Measurements from ENCODE around the gene DNM1. TPM values are rescaled to one million over a fixed set of nuclear protein-coding genes. Genes with fewer than 3 reads are reported as not detected.

The DNM1 gene
- total and polyA plus RNA-seq, 2 of the 8 experiments (the other 6 are each of a cell fraction or from before 2014, with no cell fraction given): 34.3 to 62.7 TPM

GRCh38 chr9:128201441-128202369 is 1.5 kb upstream of the DNM1 start:
- no peak overlapping the region; a peak in 1 of 4 replicates for H3K4me2 ChIP-seq (ENCODE audit: insufficient read depth in 1 of 2, low read depth in 2 of 2, low read length in 2 of 2)
- ChIA-PET CTCF (ENCODE audit: partially characterized antibody) (interaction anchor here (0.7 to 1.6 kb wide), 11 partner anchors 9 to 25 kb away, joined by 3 to 6 read pairs (median 3); no protein-coding TSS in a partner anchor), POLR2A (ENCODE audit: partially characterized antibody) (interaction anchor here (0.6 to 2.6 kb wide), 6 partner anchors 11 to 938 kb away, joined by 3 to 13 read pairs (median 3); partner anchors contain the start of genes BBLN and CIZ1)
- no peak overlapping the region for H3K56ac ChIP-seq (replicated peaks; ENCODE audit: insufficient read length, low read depth, low read length)
- H3K23ac ChIP-seq (ENCODE audit: insufficient read length): no peak overlapping the region
- H2BK120ac ChIP-seq (replicated peaks; ENCODE audit: low read depth, low read length): no peak overlapping the region
- H3K27me3 ChIP-seq (replicated peaks in 1 of 4; ENCODE audit: control insufficient read depth in 3 of 4, extremely low read depth in 1 of 4, insufficient read depth in 3 of 4, low read length in 3 of 4): no peaks in the 10 kb centered on the region
- peaks cover 0 to 3% of the 10 kb centered on the region in 2 experiments; a peak in 1 of 4 replicates for H3K79me2 ChIP-seq (ENCODE audit: control insufficient read depth in 1 of 2, insufficient read depth in 2 of 2, low read length in 2 of 2)
- no peaks in the 10 kb centered on the region for H3K9me3 ChIP-seq (ENCODE audit: insufficient read depth in 2 of 2, low read depth in 1 of 2, low read length in 1 of 2)
- H3K23me2 ChIP-seq (ENCODE audit: low read depth, low read length): peaks cover 6% of the 10 kb centered on the region; the same call in 1 of the 2 replicates
- H2AFZ ChIP-seq (ENCODE audit: low read length): no peak overlapping the region
- H2BK15ac ChIP-seq (ENCODE audit: low read length): 0 out of 2 replicates have a peak overlapping the region, but pooled peaks have one; percentile 21
- no peak overlapping the region for H2BK20ac ChIP-seq (ENCODE audit: low read length)
- no peaks in the 10 kb centered on the region for H3K36me3 ChIP-seq (ENCODE audit: control insufficient read depth in 2 of 4, insufficient read depth in 4 of 4, low read length in 3 of 4)
- H4K8ac ChIP-seq (ENCODE audit: extremely low read depth, insufficient read depth, low read length): no peak overlapping the region; the same call in 1 of the 2 replicates
- H3K79me1 ChIP-seq (ENCODE audit: low read depth, low read length): no peaks in the 10 kb centered on the region; the same call in 1 of the 2 replicates
- FAIRE-seq: no peak
- H4K91ac ChIP-seq (replicated peaks; ENCODE audit: insufficient read length, low read length): no peak overlapping the region
- no peak for DNase-seq (ENCODE audit: low read depth in 1 of 2, low spot score in 2 of 2)
- peak overlapping the region; percentile 32 for H3K4ac ChIP-seq (replicated peaks; ENCODE audit: insufficient read length, low read depth, low read length)
- H3K14ac ChIP-seq (ENCODE audit: insufficient read length): no peak overlapping the region
- H4K5ac ChIP-seq (ENCODE audit: insufficient read length, low read depth, low read length): no peak overlapping the region
- H3K27ac ChIP-seq (ENCODE audit: low read depth, low read length): no peak overlapping the region
- H3K4me1 ChIP-seq (replicated peaks in 1 of 4; ENCODE audit: control insufficient read depth in 3 of 4, insufficient read depth in 4 of 4, low read length in 3 of 4): peaks cover 3 to 11% (median 9%) of the 10 kb centered on the region in 4 experiments; a peak in 6 of 7 replicates
- H2BK12ac ChIP-seq (ENCODE audit: low read depth, low read length): no peak overlapping the region; the same call in 1 of the 2 replicates
- 81% methylated on average over 13 of the region's 13 CpGs; no CpG with 5 or more reads in 1 of the 2 experiments for WGBS, 2 experiments (ENCODE audit: extremely low coverage in 1 of 2, insufficient coverage in 1 of 2, insufficient read length in 1 of 2, insufficient replicate concordance in 2 of 2, low coverage in 1 of 2, low lambda C conversion rate in 2 of 2, missing lambda C conversion rate in 1 of 2)
- H2BK5ac ChIP-seq (ENCODE audit: low read depth, low read length): 0 out of 2 replicates have a peak overlapping the region, but pooled peaks have one; percentile 31
- no peak overlapping the region for H3K9ac ChIP-seq (replicated peaks in 1 of 4; ENCODE audit: extremely low read depth in 1 of 4, low read depth in 3 of 4, low read length in 3 of 4)
- H2AK5ac ChIP-seq (ENCODE audit: low read depth, low read length): no peak overlapping the region
- H3K4me3 ChIP-seq (ENCODE audit: extremely low read depth in 1 of 4, insufficient read depth in 2 of 4, low read depth in 3 of 4, low read length in 4 of 4): no peak overlapping the region
- H3K18ac ChIP-seq (ENCODE audit: extremely low read depth, low read length): no peak overlapping the region
- peaks cover 0 to 2% of the 10 kb centered on the region in 2 experiments for H4K20me1 ChIP-seq (replicated peaks in 1 of 2; ENCODE audit: control insufficient read depth in 1 of 2, insufficient read depth in 2 of 2, low read length in 2 of 2)
- TF ChIP-seq TEAD4 (IDR thresholded peaks at IDR 0.05; ENCODE audit: low read depth, low read length): no peak
- TF ChIP-seq TBP (IDR thresholded peaks at IDR 0.05; ENCODE audit: low read depth, low read length): no peak
- TF ChIP-seq MAFK (IDR thresholded peaks at IDR 0.05; ENCODE audit: low read depth, low read length): no peak
- no peak for TF ChIP-seq CBX5 (IDR thresholded peaks at IDR 0.05; ENCODE audit: low read depth, low read length)
- no peak for TF ChIP-seq TAF1 (IDR thresholded peaks at IDR 0.05; ENCODE audit: low read depth, low read length)
- TF ChIP-seq CHD2 (IDR thresholded peaks at IDR 0.05; ENCODE audit: low read length): no peak
- TF ChIP-seq, protein P1, sequence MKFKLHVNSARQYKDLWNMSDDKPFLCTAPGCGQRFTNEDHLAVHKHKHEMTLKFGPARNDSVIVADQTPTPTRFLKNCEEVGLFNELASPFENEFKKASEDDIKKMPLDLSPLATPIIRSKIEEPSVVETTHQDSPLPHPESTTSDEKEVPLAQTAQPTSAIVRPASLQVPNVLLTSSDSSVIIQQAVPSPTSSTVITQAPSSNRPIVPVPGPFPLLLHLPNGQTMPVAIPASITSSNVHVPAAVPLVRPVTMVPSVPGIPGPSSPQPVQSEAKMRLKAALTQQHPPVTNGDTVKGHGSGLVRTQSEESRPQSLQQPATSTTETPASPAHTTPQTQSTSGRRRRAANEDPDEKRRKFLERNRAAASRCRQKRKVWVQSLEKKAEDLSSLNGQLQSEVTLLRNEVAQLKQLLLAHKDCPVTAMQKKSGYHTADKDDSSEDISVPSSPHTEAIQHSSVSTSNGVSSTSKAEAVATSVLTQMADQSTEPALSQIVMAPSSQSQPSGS (IDR thresholded peaks at IDR 0.05; ENCODE audit: low read length): no peak
- no peak for TF ChIP-seq GABPA (IDR thresholded peaks at IDR 0.05; ENCODE audit: borderline replicate concordance, insufficient read depth, low read length)
- TF ChIP-seq SIRT6 (IDR thresholded peaks at IDR 0.05; ENCODE audit: low read length): no peak
- no peak for TF ChIP-seq SIX5 (IDR thresholded peaks at IDR 0.05; ENCODE audit: low read depth, low read length)
